Neural progenitor cell (in vitro differentiated cells): Measurements from ENCODE around the gene ZDHHC14. TPM values are rescaled to one million over a fixed set of nuclear protein-coding genes. Genes with fewer than 3 reads are reported as not detected.

Source experiments
- DNase-seq: peaks from one replicate; pipeline ENCODE4 v3.0.0-alpha.2; 2016; ENCODE audit warnings: low spot score
- H2AFZ ChIP-seq: fragments of 200-600 bp; sonication (generic); replicated peaks from 2 replicates; pipeline ENCODE4 v1.6.1; 2016; ENCODE audit warnings: antibody characterized with exemption
- H3F3A ChIP-seq: fragments of 200-600 bp; sonication (generic); 2 replicates; pipeline ENCODE4 v1.6.1; 2016; ENCODE audit warnings: antibody characterized with exemption, low read depth
- H3K27ac ChIP-seq: fragments of 200-600 bp; sonication (generic); 2 replicates; pipeline ENCODE4 v1.5.1; 2016; ENCODE audit warnings: mild to moderate bottlenecking
- H3K27me3 ChIP-seq: fragments of 200-600 bp; sonication (generic); 2 replicates; pipeline ENCODE4 v1.6.1; 2016; ENCODE audit warnings: mild to moderate bottlenecking, moderate library complexity
- H3K36me3 ChIP-seq: fragments of 200-600 bp; sonication (generic); 2 replicates; pipeline ENCODE4 v1.5.1; 2016
- H3K4me1 ChIP-seq: fragments of 200-600 bp; sonication (generic); 2 replicates; pipeline ENCODE4 v1.6.1; 2016; ENCODE audit warnings: mixed run types
- H3K4me2 ChIP-seq: fragments of 200-600 bp; sonication (generic); 2 replicates; pipeline ENCODE4 v1.6.1; 2016
- H3K4me3 ChIP-seq: fragments of 200-600 bp; sonication (generic); 2 replicates; pipeline ENCODE4 v1.5.1; 2016
- H3K79me2 ChIP-seq: fragments of 200-600 bp; sonication (generic); 2 replicates; pipeline ENCODE4 v1.6.1; 2016; ENCODE audit warnings: low read depth
- H3K9ac ChIP-seq: fragments of 200-600 bp; sonication (generic); 2 replicates; pipeline ENCODE4 v1.6.1; 2016
- H3K9me3 ChIP-seq: fragments of 200-600 bp; sonication (generic); 2 replicates; pipeline ENCODE4 v1.5.1; 2016; ENCODE audit warnings: low read depth
- H4K20me1 ChIP-seq: fragments of 200-600 bp; sonication (generic); 2 replicates; pipeline ENCODE4 v1.6.1; 2016; ENCODE audit warnings: low read depth
- H3K27ac Mint-ChIP-seq: 3 replicates; pipeline ENCODE4 v1.8.0; 2021; ENCODE audit warnings: mixed read lengths
- H3K27me3 Mint-ChIP-seq: 2 replicates; pipeline ENCODE4 v1.8.0; 2022; ENCODE audit warnings: low read depth, mild to moderate bottlenecking, inconsistent platforms, moderate library complexity, mixed read lengths; ENCODE audit not compliant: insufficient read depth
- H3K36me3 Mint-ChIP-seq: 3 replicates; pipeline ENCODE4 v1.8.0; 2021; ENCODE audit warnings: mixed read lengths
- H3K4me1 Mint-ChIP-seq: 3 replicates; pipeline ENCODE4 v1.8.0; 2021; ENCODE audit warnings: mixed read lengths
- H3K4me3 Mint-ChIP-seq: 3 replicates; pipeline ENCODE4 v1.8.0; 2021; ENCODE audit warnings: mild to moderate bottlenecking, moderate library complexity, mixed read lengths
- H3K9me3 Mint-ChIP-seq: 3 replicates; pipeline ENCODE4 v1.8.0; 2020; ENCODE audit warnings: mixed read lengths
- EZH2 ChIP-seq: fragments of 200-600 bp; sonication (generic); IDR thresholded peaks from 2 replicates; pipeline ENCODE4 v1.6.1; 2017; ENCODE audit warnings: antibody characterized with exemption, mild to moderate bottlenecking, moderate library complexity
- EZH2phosphoT487 ChIP-seq: fragments of 200-600 bp; sonication (generic); IDR thresholded peaks from 2 replicates; pipeline ENCODE4 v1.6.1; 2017; ENCODE audit warnings: antibody characterized with exemption
- total RNA-seq: library from RNA; depleted of rRNA; stranded (reverse); fragments of >200 nt; gene quantifications from 2 replicates; pipeline ENCODE4 v1.2.3, GENCODE V29; 2015; ENCODE audit warnings: low replicate concordance
- TF ChIP-seq, protein P1 (sequence below): fragments of 200-600 bp; sonication (generic); IDR thresholded peaks from 2 replicates; pipeline ENCODE4 v1.5.1; 2017; ENCODE audit warnings: antibody characterized with exemption, mild to moderate bottlenecking

The ZDHHC14 gene
- total RNA-seq, 1 donor from 2014 or later: 14.5 TPM

DNA sequence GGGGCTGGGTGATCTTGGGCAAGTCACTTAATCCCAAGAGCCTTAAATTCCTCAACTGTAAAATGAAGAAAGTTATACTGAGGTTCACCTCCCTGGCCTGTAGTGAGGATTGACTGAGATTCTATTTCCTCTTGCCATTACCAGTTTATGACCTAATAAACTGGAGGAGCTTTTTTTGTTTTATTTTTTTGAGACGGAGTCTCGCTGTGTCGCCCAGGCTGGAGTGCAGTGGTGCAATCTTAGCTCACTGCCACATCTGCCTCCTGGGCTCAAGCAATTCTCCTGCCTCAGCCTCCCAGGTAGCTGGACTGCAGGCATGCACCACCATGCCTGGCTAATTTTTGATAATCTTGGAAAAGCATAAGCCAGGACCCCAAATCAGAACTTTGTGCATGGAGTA is 280.7 kb downstream of the ZDHHC14 start:
- Histone ChIP-seq H4K20me1 (no peaks in the 10 kb centered on the region), H3K4me2 (no peak overlapping the region), H3F3A (no peaks in the 10 kb centered on the region), H3K27me3 (no peaks in the 10 kb centered on the region), H3K79me2 (no peaks in the 10 kb centered on the region), H3K27ac (no peak overlapping the region), H2AFZ (no peak overlapping the region), H3K9me3 (no peaks in the 10 kb centered on the region), H3K4me3 (no peak overlapping the region), H3K4me1 (no peaks in the 10 kb centered on the region), H3K36me3 (no peaks in the 10 kb centered on the region), H3K9ac (no peak overlapping the region)
- peaks cover 9% of the 10 kb centered on the region for H3K4me1 Mint-ChIP-seq
- peaks cover 2% of the 10 kb centered on the region for H3K9me3 Mint-ChIP-seq
- TF ChIP-seq EZH2phosphoT487 (no peak), EZH2 (no peak)
- TF ChIP-seq, protein P1, sequence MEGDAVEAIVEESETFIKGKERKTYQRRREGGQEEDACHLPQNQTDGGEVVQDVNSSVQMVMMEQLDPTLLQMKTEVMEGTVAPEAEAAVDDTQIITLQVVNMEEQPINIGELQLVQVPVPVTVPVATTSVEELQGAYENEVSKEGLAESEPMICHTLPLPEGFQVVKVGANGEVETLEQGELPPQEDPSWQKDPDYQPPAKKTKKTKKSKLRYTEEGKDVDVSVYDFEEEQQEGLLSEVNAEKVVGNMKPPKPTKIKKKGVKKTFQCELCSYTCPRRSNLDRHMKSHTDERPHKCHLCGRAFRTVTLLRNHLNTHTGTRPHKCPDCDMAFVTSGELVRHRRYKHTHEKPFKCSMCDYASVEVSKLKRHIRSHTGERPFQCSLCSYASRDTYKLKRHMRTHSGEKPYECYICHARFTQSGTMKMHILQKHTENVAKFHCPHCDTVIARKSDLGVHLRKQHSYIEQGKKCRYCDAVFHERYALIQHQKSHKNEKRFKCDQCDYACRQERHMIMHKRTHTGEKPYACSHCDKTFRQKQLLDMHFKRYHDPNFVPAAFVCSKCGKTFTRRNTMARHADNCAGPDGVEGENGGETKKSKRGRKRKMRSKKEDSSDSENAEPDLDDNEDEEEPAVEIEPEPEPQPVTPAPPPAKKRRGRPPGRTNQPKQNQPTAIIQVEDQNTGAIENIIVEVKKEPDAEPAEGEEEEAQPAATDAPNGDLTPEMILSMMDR: no peak
- H3K27me3 Mint-ChIP-seq: peaks cover 4% of the 10 kb centered on the region
- H3K27ac Mint-ChIP-seq: no peak overlapping the region
- H3K36me3 Mint-ChIP-seq: peaks cover 8% of the 10 kb centered on the region
- no peak overlapping the region for H3K4me3 Mint-ChIP-seq
- DNase-seq: no peak

- Mint-ChIP-seq H3K4me1 (peaks cover 12% of the 10 kb centered on the region), H3K27ac (no peak overlapping the region)
- no peaks in the 10 kb centered on the region for H3K79me2 ChIP-seq
Measured at GRCh38 chr6:157663261-157663660, 282.3 kb downstream of the ZDHHC14 start.

DNA sequence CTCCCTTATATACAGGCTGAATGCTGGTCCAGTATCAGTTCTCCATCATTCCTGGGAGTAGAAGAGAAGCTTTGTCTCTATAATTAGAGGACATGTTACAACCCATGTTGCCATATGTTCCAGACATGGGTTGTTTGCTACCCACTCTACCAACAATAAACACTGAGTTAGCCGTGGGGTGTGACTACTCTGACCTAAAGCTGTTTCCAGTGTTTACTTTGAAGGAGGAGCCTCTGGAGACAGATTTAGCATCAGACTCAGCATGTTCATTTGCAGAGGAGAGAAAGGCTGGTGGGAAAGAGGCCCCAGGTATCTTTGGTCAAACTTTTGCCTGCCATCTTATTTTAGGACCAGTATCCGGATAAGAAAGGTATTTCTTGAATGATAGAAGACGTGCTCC is 284.2 kb downstream of the ZDHHC14 start:
- H3K9me3 Mint-ChIP-seq: peaks cover 2% of the 10 kb centered on the region
- no peaks in the 10 kb centered on the region for H3K9me3 ChIP-seq
- H3K27me3 Mint-ChIP-seq: peaks cover 7% of the 10 kb centered on the region
- no peaks in the 10 kb centered on the region for H3K36me3 ChIP-seq
- TF ChIP-seq EZH2phosphoT487 (no peak), EZH2 (no peak)
- TF ChIP-seq, protein P1: no peak
- H3K4me1 Mint-ChIP-seq: peaks cover 25% of the 10 kb centered on the region
- no peak overlapping the region for H2AFZ ChIP-seq
- no peaks in the 10 kb centered on the region for H4K20me1 ChIP-seq
- peaks cover 11% of the 10 kb centered on the region for H3K4me1 ChIP-seq
- no peak overlapping the region for H3K4me3 Mint-ChIP-seq
- no peak overlapping the region for H3K27ac ChIP-seq
- H3K27me3 ChIP-seq: no peaks in the 10 kb centered on the region
- H3K4me2 ChIP-seq: no peak overlapping the region
- H3K9ac ChIP-seq: no peak overlapping the region
- H3K36me3 Mint-ChIP-seq: peaks cover 8% of the 10 kb centered on the region
- H3K79me2 ChIP-seq: no peaks in the 10 kb centered on the region
- no peak overlapping the region for H3K27ac Mint-ChIP-seq
- DNase-seq: no peak
- peaks cover 13% of the 10 kb centered on the region for H3F3A ChIP-seq
- H3K4me3 ChIP-seq: no peak overlapping the region

More at GRCh38 chr6:157663261-157663660, 282.3 kb downstream of the ZDHHC14 start:
- no peak for DNase-seq
- peaks cover 8% of the 10 kb centered on the region for H3K36me3 Mint-ChIP-seq
- H2AFZ ChIP-seq: no peak overlapping the region
- no peak overlapping the region for H3K27ac ChIP-seq
- TF ChIP-seq, protein P1: no peak
- TF ChIP-seq EZH2 (no peak), EZH2phosphoT487 (no peak)
- no peaks in the 10 kb centered on the region for H3K4me1 ChIP-seq
- no peak overlapping the region for H3K9ac ChIP-seq
- H3K9me3 Mint-ChIP-seq: peaks cover 2% of the 10 kb centered on the region
- H3K4me3 ChIP-seq: no peak overlapping the region
- H4K20me1 ChIP-seq: no peaks in the 10 kb centered on the region
- H3K4me2 ChIP-seq: no peak overlapping the region
- H3K4me3 Mint-ChIP-seq: no peak overlapping the region
- H3K36me3 ChIP-seq: no peaks in the 10 kb centered on the region
- no peaks in the 10 kb centered on the region for H3K9me3 ChIP-seq
- no peaks in the 10 kb centered on the region for H3F3A ChIP-seq
- H3K27me3 Mint-ChIP-seq: peaks cover 4% of the 10 kb centered on the region
- H3K27me3 ChIP-seq: no peaks in the 10 kb centered on the region

DNA sequence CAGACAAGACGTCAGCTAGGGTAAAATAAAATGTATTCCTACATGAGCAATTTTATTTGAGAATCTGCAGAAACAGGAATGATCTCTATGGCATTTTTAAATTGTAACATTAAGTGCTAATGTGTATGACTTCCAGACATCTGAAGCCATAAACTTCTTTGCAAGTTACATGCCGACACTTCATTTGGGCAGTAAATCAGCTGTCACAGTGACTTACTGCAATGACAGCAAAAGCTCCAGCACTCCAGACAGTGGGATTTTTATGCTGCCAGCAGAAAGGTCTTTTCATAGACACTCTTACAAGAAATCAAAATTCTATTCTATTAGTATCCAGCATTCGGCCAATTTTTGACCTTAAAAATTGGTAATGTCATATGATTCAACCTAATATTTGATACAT is 285.7 kb downstream of the ZDHHC14 start:
- H3K4me2 ChIP-seq: no peak overlapping the region
- no peak overlapping the region for H2AFZ ChIP-seq
- TF ChIP-seq EZH2 (no peak), EZH2phosphoT487 (no peak)
- TF ChIP-seq, protein P1: no peak
- H3K9ac ChIP-seq: no peak overlapping the region
- H3K9me3 ChIP-seq: no peaks in the 10 kb centered on the region
- no peaks in the 10 kb centered on the region for H4K20me1 ChIP-seq
- H3K27ac ChIP-seq: no peak overlapping the region
- Mint-ChIP-seq H3K4me3 (no peak overlapping the region), H3K4me1 (peaks cover 17% of the 10 kb centered on the region), H3K9me3 (peaks cover 2% of the 10 kb centered on the region), H3K27me3 (peaks cover 4% of the 10 kb centered on the region), H3K36me3 (peaks cover 6% of the 10 kb centered on the region), H3K27ac (no peak overlapping the region)
- no peaks in the 10 kb centered on the region for H3K36me3 ChIP-seq
- no peaks in the 10 kb centered on the region for H3K79me2 ChIP-seq
- no peak for DNase-seq
- peaks cover 13% of the 10 kb centered on the region for H3F3A ChIP-seq
- no peak overlapping the region for H3K4me3 ChIP-seq
- no peaks in the 10 kb centered on the region for H3K27me3 ChIP-seq
- peaks cover 17% of the 10 kb centered on the region for H3K4me1 ChIP-seq
